Measurements from ENCODE around the gene KMT5C. TPM values are rescaled to one million over a fixed set of nuclear protein-coding genes. Genes with fewer than 3 reads are reported as not detected.

Gene KMT5C
- total and polyA plus RNA-seq, 2 experiments from 2014 or later = 14.2 to 34.3 TPM

- ATAC-seq (peak; percentile 26), DNase-seq (ENCODE audit: low spot score) (peak; percentile 70)
- Histone ChIP-seq H3K4me3 (peak overlapping the region; percentile 58), H2AFZ (peak overlapping the region; percentile 52; the same call in 1 of the 2 replicates), H4K20me1 (replicated peaks; ENCODE audit: insufficient read depth) (no peaks in the 10 kb centered on the region), H3K27ac (ENCODE audit: low read depth) (no peak overlapping the region), H3K4me1 (ENCODE audit: insufficient read depth) (peaks cover 18% of the 10 kb centered on the region), H3K36me3 (ENCODE audit: insufficient read depth) (no peaks in the 10 kb centered on the region), H3F3A (replicated peaks; ENCODE audit: low read depth) (peaks cover 9% of the 10 kb centered on the region; the same call in 1 of the 2 replicates), H3K4me2 (peak overlapping the region; percentile 79), H3K27me3 (ENCODE audit: insufficient read depth) (peaks cover 69% of the 10 kb centered on the region), H3K9me2 (ENCODE audit: insufficient read depth) (no peaks in the 10 kb centered on the region), H3K79me2 (replicated peaks; ENCODE audit: insufficient read depth) (no peaks in the 10 kb centered on the region)
- Mint-ChIP-seq H3K4me1 (peaks cover 30% of the 10 kb centered on the region), H3K27me3 (ENCODE audit: insufficient read depth, low read depth, poor library complexity) (peaks cover 59% of the 10 kb centered on the region), H3K36me3 (ENCODE audit: low read depth) (no peaks in the 10 kb centered on the region; the same call in 2 of the 3 replicates), H3K9me3 (no peaks in the 10 kb centered on the region; the same call in 1 of the 3 replicates), H3K27ac (no peak overlapping the region), H3K4me3 (peak overlapping the region; percentile 38; the same call in 1 of the 3 replicates)
- no peak for TF ChIP-seq ETS1 (IDR thresholded peaks at IDR 0.05)
- TF ChIP-seq ZNF331 (CRISPR knock-in tag; IDR thresholded peaks at IDR 0.05; ENCODE audit: low read depth) = no peak
- TF ChIP-seq STAT1 (IDR thresholded peaks at IDR 0.05; ENCODE audit: unreplicated experiment) = no peak
- no peak; the same call in 1 of the 2 replicates for TF ChIP-seq POLR2AphosphoS5 (IDR thresholded peaks at IDR 0.05; ENCODE audit: low read depth)
- TF ChIP-seq EZH2phosphoT487 (IDR thresholded peaks at IDR 0.05; ENCODE audit: unreplicated experiment) = no peak
- no peak; a peak in 1 of 4 replicates for TF ChIP-seq CTCF (conservative IDR thresholded peaks at IDR 0.05; ENCODE audit: low read depth in 2 of 2)
- no peak for TF ChIP-seq JUNB (IDR thresholded peaks at IDR 0.05; ENCODE audit: unreplicated experiment)
Measured at GRCh38 chr19:55368701-55369563, 29.3 kb downstream of the KMT5C start.

- H3K27me3 Mint-ChIP-seq (ENCODE audit: insufficient read depth, low read depth, poor library complexity) = peaks cover 59% of the 10 kb centered on the region
- ATAC-seq (peak; percentile 73), DNase-seq (ENCODE audit: low spot score) (peak; percentile 94)
- no peaks in the 10 kb centered on the region; the same call in 1 of the 3 replicates for H3K9me3 Mint-ChIP-seq
- H3F3A ChIP-seq (replicated peaks; ENCODE audit: low read depth) = 0 out of 2 replicates have a peak, but pooled peaks cover 12% of the 10 kb centered on the region
- no peaks in the 10 kb centered on the region for H3K36me3 ChIP-seq (ENCODE audit: insufficient read depth)
- peaks cover 65% of the 10 kb centered on the region for H3K27me3 ChIP-seq (ENCODE audit: insufficient read depth)
- no peak overlapping the region for H3K27ac ChIP-seq (ENCODE audit: low read depth)
- H3K4me1 ChIP-seq (ENCODE audit: insufficient read depth) = peaks cover 25% of the 10 kb centered on the region
- H3K4me1 Mint-ChIP-seq = peaks cover 34% of the 10 kb centered on the region
- 0 out of 2 replicates have a peak, but pooled peaks have one; percentile 24 for TF ChIP-seq POLR2AphosphoS5 (IDR thresholded peaks at IDR 0.05; ENCODE audit: low read depth)
- TF ChIP-seq EZH2 (IDR thresholded peaks at IDR 0.05; ENCODE audit: low read depth, unreplicated experiment) = no peak
- no peaks in the 10 kb centered on the region; the same call in 2 of the 3 replicates for H3K36me3 Mint-ChIP-seq (ENCODE audit: low read depth)
- H3K4me2 ChIP-seq = peak overlapping the region; percentile 90
- H2AFZ ChIP-seq = peak overlapping the region; percentile 90
- H3K27ac Mint-ChIP-seq = no peak overlapping the region
- no peaks in the 10 kb centered on the region for H3K79me2 ChIP-seq (replicated peaks; ENCODE audit: insufficient read depth)
- no peaks in the 10 kb centered on the region for H4K20me1 ChIP-seq (replicated peaks; ENCODE audit: insufficient read depth)
- H3K4me3 Mint-ChIP-seq = peak overlapping the region; percentile 81
- H3K4me3 ChIP-seq = peak overlapping the region; percentile 70
- no peaks in the 10 kb centered on the region for H3K9me2 ChIP-seq (ENCODE audit: insufficient read depth)
Measured at GRCh38 chr19:55369653-55370304, 30.1 kb downstream of the KMT5C start.

Measured in GM23338 (cell line).